HCT116 (cell line): ENCODE measurements around the gene SH3YL1.

Experiments used
- CEBPB ChIP-seq: IDR thresholded peaks from 2 replicates; pipeline ENCODE4 v1.6.1; 2012; ENCODE audit warnings: low read depth
- CTCF ChIP-seq, 3 experiments: fragments of 200-600 bp in 1 of 3; sonication (generic) in 1 of 3; IDR thresholded peaks in 2 of 3; conservative IDR thresholded peaks in 1 of 3; 2 replicates each; pipeline ENCODE4 v1.5.1; 2012 to 2017; ENCODE audit warnings: low read depth in 2 of 3, low read length in 2 of 3, antibody characterized with exemption in 1 of 3, borderline replicate concordance in 1 of 3, control low read depth in 1 of 3, mild to moderate bottlenecking in 1 of 3, mixed read lengths in 1 of 3, mixed run types in 1 of 3, moderate library complexity in 1 of 3; ENCODE audit not compliant: insufficient read depth in 1 of 3
- JUND ChIP-seq: IDR thresholded peaks from 2 replicates; pipeline ENCODE4 v1.6.1; 2012
- POLR2A ChIP-seq: IDR thresholded peaks from 2 replicates; pipeline ENCODE4 v1.7.0; 2011; ENCODE audit warnings: borderline replicate concordance; ENCODE audit not compliant: insufficient read depth, insufficient read length; ENCODE audit errors: extremely low read depth
- POLR2AphosphoS5 ChIP-seq: IDR thresholded peaks from 2 replicates; pipeline ENCODE4 v1.6.1; 2011; ENCODE audit warnings: mild to moderate bottlenecking, low read depth, low read length, moderate library complexity
- TCF7L2 ChIP-seq: IDR thresholded peaks from 2 replicates; pipeline ENCODE4 v1.7.0; 2011; ENCODE audit warnings: borderline replicate concordance, inconsistent platforms; ENCODE audit not compliant: insufficient read depth, insufficient read length; ENCODE audit errors: extremely low read depth
- YY1 ChIP-seq: IDR thresholded peaks from 2 replicates; pipeline ENCODE4 v1.6.1; 2011; ENCODE audit warnings: low read length, low read depth, moderate library complexity, mild to moderate bottlenecking; ENCODE audit not compliant: insufficient replicate concordance; ENCODE audit errors: extremely low read depth
- TF ChIP-seq, protein P1 (sequence below): IDR thresholded peaks from 2 replicates; pipeline ENCODE4 v1.6.1; 2012

- TF ChIP-seq CTCF (IDR thresholded peaks at IDR 0.05 in 2 of 3, conservative IDR thresholded peaks at IDR 0.05 in 1 of 3; ENCODE audit: borderline replicate concordance in 1 of 3, insufficient read depth in 1 of 3, low read depth in 2 of 3, low read length in 2 of 3) (no peak), POLR2AphosphoS5 (no peak), YY1 (no peak), TCF7L2 (no peak), CEBPB (no peak), POLR2A (no peak), JUND (no peak)
- TF ChIP-seq, protein P1, sequence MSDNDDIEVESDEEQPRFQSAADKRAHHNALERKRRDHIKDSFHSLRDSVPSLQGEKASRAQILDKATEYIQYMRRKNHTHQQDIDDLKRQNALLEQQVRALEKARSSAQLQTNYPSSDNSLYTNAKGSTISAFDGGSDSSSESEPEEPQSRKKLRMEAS = no peak
Measured at GRCh38 chr2:258933-259332, 4.9 kb downstream of the SH3YL1 start.
